ENCODE data around the gene SAYSD1.

The SAYSD1 gene

DNA sequence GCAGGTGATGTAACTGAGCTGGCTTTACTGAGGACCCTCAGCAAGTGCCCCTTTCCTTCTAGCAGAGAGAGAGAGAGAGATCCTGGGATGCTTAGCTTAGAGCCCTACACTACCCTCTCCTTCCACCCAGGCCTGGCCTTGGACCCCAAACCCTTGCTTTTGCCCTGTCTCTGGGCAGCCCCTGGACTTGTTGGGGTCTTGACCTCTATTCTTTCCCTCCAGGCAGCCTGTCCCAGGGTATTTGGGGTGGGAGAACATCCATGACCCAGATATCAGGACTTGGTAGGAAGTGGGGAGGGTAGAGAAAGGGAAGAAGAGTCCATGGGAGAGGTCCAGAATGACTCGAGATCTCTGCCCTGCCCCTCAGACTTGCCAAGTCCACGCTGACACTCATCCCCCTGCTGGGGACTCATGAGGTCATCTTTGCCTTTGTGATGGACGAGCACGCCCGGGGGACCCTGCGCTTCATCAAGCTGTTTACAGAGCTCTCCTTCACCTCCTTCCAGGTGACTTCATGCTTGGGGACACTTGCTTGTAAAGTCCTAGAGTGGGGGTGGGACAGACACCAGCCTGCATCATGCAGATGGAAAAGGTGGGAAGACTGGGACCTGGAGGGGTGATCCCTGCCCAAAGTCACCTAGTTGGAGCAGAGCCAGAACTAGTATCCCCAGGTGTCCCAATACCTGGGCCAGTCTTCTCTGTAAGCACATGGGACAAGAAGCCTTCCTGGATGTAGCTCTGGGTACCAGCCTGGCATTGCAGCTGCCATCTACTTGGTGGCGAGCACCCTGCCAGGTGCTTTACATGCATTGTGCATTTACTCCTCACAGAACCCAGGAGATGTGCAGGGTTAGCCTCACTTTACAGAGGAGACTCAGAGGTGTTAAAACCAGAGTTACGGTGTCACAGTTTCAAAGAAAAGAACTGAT is 35.5 kb downstream of the SAYSD1 start:
- no peak for TF ChIP-seq REST (IDR thresholded peaks at IDR 0.05; ENCODE audit: insufficient read depth in 1 of 2, low read depth in 2 of 2, low read length in 2 of 2)
- TF ChIP-seq FOXP2 (optimal IDR thresholded peaks at IDR 0.05; ENCODE audit: borderline replicate concordance, extremely low read depth, extremely low read length, insufficient read depth) = no peak
- no peak for TF ChIP-seq SIN3A (IDR thresholded peaks at IDR 0.05; ENCODE audit: borderline replicate concordance, insufficient read depth, low read length)
- no peak for TF ChIP-seq TAF1 (IDR thresholded peaks at IDR 0.05; ENCODE audit: borderline replicate concordance, insufficient read depth, low read length)
- TF ChIP-seq POLR2AphosphoS5 (IDR thresholded peaks at IDR 0.05; ENCODE audit: low read depth, low read length) = no peak

- TF ChIP-seq POLR2AphosphoS5 (IDR thresholded peaks at IDR 0.05; ENCODE audit: low read depth, low read length) = no peak
- TF ChIP-seq TAF1 (IDR thresholded peaks at IDR 0.05; ENCODE audit: borderline replicate concordance, insufficient read depth, low read length) = no peak
- no peak for TF ChIP-seq SIN3A (IDR thresholded peaks at IDR 0.05; ENCODE audit: borderline replicate concordance, insufficient read depth, low read length)
- no peak for TF ChIP-seq FOXP2 (optimal IDR thresholded peaks at IDR 0.05; ENCODE audit: borderline replicate concordance, extremely low read depth, extremely low read length, insufficient read depth)
- no peak for TF ChIP-seq REST (IDR thresholded peaks at IDR 0.05; ENCODE audit: insufficient read depth in 1 of 2, low read depth in 2 of 2, low read length in 2 of 2)
These were observed 36.3 kb downstream of the SAYSD1 start for GRCh38 chr6:39078695-39079094.

GRCh38 chr6:39077882-39078594 is 36.9 kb downstream of the SAYSD1 start:
- TF ChIP-seq SIN3A (IDR thresholded peaks at IDR 0.05; ENCODE audit: borderline replicate concordance, insufficient read depth, low read length) = no peak
- no peak for TF ChIP-seq REST (IDR thresholded peaks at IDR 0.05; ENCODE audit: insufficient read depth in 1 of 2, low read depth in 2 of 2, low read length in 2 of 2)

DNA sequence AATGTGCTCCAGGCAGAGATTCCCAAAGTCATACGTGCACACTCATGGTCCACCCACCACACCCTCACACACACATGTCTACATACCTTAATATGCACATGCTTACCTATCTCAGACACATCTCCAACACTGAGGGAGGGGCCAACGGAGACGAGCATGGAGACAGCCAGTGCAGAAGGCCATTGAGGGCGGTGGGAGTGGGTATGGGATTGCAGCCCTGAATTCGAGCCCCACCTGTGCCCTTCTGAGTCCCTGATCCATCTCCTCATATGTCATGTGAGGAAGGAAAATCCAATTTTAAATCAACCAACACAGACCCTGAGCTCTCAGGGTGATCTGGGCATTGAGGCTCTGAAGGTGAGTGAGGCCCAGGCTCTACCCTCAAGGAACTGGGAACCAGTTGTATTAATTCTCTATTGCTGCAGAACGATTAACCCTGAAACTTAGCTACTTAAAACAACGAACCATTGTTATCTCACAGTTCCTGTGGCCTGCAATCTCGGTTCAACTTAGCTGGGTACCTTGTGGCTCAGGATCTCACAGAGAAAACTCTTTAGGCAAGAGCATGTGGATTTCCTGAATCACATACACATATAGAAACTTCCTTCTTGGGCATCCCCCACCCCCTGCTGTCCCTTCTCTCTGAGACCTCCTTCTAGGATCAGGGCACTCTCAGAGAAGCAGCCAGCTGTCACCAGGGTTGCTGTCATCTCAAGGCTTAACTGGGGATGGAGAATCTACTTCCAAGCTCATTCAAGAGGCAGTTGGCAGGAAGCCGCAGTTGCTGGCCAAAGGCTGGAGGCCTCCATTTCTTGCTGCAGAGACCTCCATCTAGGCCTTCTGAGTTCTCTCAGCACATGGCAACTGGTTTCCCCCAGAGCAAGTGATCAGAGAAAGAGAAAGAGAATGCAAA is 38.1 kb downstream of the SAYSD1 start:
- TF ChIP-seq FOXP2 (optimal IDR thresholded peaks at IDR 0.05; ENCODE audit: borderline replicate concordance, extremely low read depth, extremely low read length, insufficient read depth) = no peak
- TF ChIP-seq REST (IDR thresholded peaks at IDR 0.05; ENCODE audit: insufficient read depth in 1 of 2, low read depth in 2 of 2, low read length in 2 of 2) = no peak

Measured in PFSK-1 (cell line).